ENCODE results near the gene SNX30.
A peak's percentile ranks its signal among the peaks of the same experiment; 100 is the strongest.

The SNX30 gene

GRCh38 chr9:112725961-112726360 lies 24.6 kb upstream of the SNX30 start:
- Histone ChIP-seq H3K27me3 (ENCODE audit: insufficient read depth, low read length) (no peaks in the 10 kb centered on the region), H3K4me1 (ENCODE audit: control insufficient read depth, insufficient read depth, low read length, unreplicated experiment) (no peaks in the 10 kb centered on the region), H2AFZ (ENCODE audit: low read length, unreplicated experiment) (no peak overlapping the region), H3K27ac (ENCODE audit: low read depth, low read length) (no peak overlapping the region), H3K36me3 (ENCODE audit: insufficient read depth, low read length) (no peaks in the 10 kb centered on the region), H3K4me3 (ENCODE audit: low read depth, low read length) (no peak overlapping the region), H3K79me2 (ENCODE audit: control insufficient read depth, insufficient read depth, low read length, unreplicated experiment) (no peaks in the 10 kb centered on the region)

DNA sequence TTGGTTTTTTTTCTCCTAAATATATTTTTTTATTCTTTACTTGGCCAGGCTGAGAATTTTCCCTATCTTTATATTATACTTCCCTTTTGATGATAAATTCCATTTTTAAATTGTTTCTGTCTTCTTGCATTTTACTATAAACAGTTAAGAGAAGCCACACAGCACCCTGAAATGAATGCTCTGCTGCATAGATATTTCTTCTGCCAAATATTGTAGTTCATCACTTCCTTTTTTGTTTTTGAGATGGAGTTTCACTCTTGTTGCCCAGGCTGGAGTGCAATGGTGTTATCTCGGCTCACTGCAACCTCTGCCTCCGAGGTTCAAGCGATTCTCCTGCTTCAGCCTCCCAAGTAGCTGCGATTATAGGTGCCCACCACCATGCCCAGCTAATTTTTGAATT lies 24.1 kb upstream of the SNX30 start:
- H3K27ac ChIP-seq (ENCODE audit: low read depth, low read length), result no peak overlapping the region
- no peaks in the 10 kb centered on the region for H3K4me1 ChIP-seq (ENCODE audit: control insufficient read depth, insufficient read depth, low read length, unreplicated experiment)
- H3K4me3 ChIP-seq (ENCODE audit: low read depth, low read length), result no peak overlapping the region
- H2AFZ ChIP-seq (ENCODE audit: low read length, unreplicated experiment), result no peak overlapping the region
- no peaks in the 10 kb centered on the region for H3K27me3 ChIP-seq (ENCODE audit: insufficient read depth, low read length)
- no peaks in the 10 kb centered on the region for H3K79me2 ChIP-seq (ENCODE audit: control insufficient read depth, insufficient read depth, low read length, unreplicated experiment)
- no peaks in the 10 kb centered on the region for H3K36me3 ChIP-seq (ENCODE audit: insufficient read depth, low read length)

DNA sequence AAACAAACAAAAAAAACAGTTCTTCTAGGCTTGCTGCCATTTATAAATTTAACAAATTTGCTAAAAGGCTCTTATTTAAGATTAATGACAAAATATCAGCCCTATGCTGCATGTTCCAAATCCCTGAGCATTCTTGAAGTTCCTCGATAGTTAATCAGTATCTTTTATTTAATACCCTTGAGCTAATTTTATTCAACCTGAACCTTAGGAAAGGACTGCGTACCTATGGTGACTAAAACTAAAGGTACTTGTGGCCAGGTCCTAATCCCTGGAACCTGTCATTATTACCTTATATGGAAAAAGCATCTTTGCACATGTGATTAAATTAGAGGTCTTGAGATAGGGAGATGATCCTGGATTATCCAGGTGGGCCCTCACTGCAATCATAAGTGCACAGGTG lies 22.2 kb upstream of the SNX30 start:
- no peak overlapping the region for H3K4me3 ChIP-seq (ENCODE audit: low read depth, low read length)
- no peaks in the 10 kb centered on the region for H3K4me1 ChIP-seq (ENCODE audit: control insufficient read depth, insufficient read depth, low read length, unreplicated experiment)
- H3K27me3 ChIP-seq (ENCODE audit: insufficient read depth, low read length), result no peaks in the 10 kb centered on the region
- no peaks in the 10 kb centered on the region for H3K79me2 ChIP-seq (ENCODE audit: control insufficient read depth, insufficient read depth, low read length, unreplicated experiment)
- no peak overlapping the region for H3K27ac ChIP-seq (ENCODE audit: low read depth, low read length)
- no peaks in the 10 kb centered on the region for H3K36me3 ChIP-seq (ENCODE audit: insufficient read depth, low read length)
- H2AFZ ChIP-seq (ENCODE audit: low read length, unreplicated experiment), result no peak overlapping the region

DNA sequence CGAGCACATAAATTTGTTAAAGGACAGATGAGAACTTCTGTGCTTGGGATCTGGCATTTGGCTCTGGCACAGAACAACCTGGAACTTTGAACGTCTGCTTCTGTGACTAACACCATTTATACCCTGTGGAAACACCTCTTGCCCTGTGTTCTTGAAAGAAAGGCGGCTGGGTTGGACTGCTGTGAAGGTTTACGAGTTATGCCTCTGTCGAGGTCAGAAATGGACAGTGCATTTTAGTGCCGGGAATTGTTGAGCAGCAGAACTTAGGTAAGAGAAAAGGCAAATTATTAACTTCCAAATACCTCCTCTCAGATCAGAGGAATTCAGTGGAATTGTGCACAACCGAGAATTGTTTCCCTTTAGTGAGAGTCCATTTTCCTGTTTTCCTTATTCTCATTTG lies 18.6 kb upstream of the SNX30 start:
- Histone ChIP-seq H2AFZ (ENCODE audit: low read length, unreplicated experiment) (no peak overlapping the region), H3K4me1 (ENCODE audit: control insufficient read depth, insufficient read depth, low read length, unreplicated experiment) (no peaks in the 10 kb centered on the region), H3K27me3 (ENCODE audit: insufficient read depth, low read length) (no peaks in the 10 kb centered on the region), H3K36me3 (ENCODE audit: insufficient read depth, low read length) (no peaks in the 10 kb centered on the region), H3K79me2 (ENCODE audit: control insufficient read depth, insufficient read depth, low read length, unreplicated experiment) (no peaks in the 10 kb centered on the region), H3K27ac (ENCODE audit: low read depth, low read length) (no peak overlapping the region), H3K4me3 (ENCODE audit: low read depth, low read length) (no peak overlapping the region)

- H3K79me2 ChIP-seq (ENCODE audit: control insufficient read depth, insufficient read depth, low read length, unreplicated experiment), result no peaks in the 10 kb centered on the region
- no peak overlapping the region for H3K4me3 ChIP-seq (ENCODE audit: low read depth, low read length)
- no peak overlapping the region for H3K27ac ChIP-seq (ENCODE audit: low read depth, low read length)
- H3K27me3 ChIP-seq (ENCODE audit: insufficient read depth, low read length), result no peaks in the 10 kb centered on the region
- peaks cover 6% of the 10 kb centered on the region for H3K4me1 ChIP-seq (ENCODE audit: control insufficient read depth, insufficient read depth, low read length, unreplicated experiment)
- H2AFZ ChIP-seq (ENCODE audit: low read length, unreplicated experiment), result no peak overlapping the region
- no peaks in the 10 kb centered on the region for H3K36me3 ChIP-seq (ENCODE audit: insufficient read depth, low read length)
Measured at GRCh38 chr9:112734892-112735291, 15.7 kb upstream of the SNX30 start.

GRCh38 chr9:112743216-112743836 lies 7.2 kb upstream of the SNX30 start:
- Histone ChIP-seq H3K27ac (ENCODE audit: low read depth, low read length) (no peak overlapping the region), H3K36me3 (ENCODE audit: insufficient read depth, low read length) (no peaks in the 10 kb centered on the region), H3K27me3 (ENCODE audit: insufficient read depth, low read length) (no peaks in the 10 kb centered on the region), H3K4me3 (ENCODE audit: low read depth, low read length) (no peak overlapping the region), H3K4me1 (ENCODE audit: control insufficient read depth, insufficient read depth, low read length, unreplicated experiment) (no peaks in the 10 kb centered on the region), H2AFZ (ENCODE audit: low read length, unreplicated experiment) (peak overlapping the region; percentile 23), H3K79me2 (ENCODE audit: control insufficient read depth, insufficient read depth, low read length, unreplicated experiment) (no peaks in the 10 kb centered on the region)

GRCh38 chr9:112744177-112744576 lies 6.4 kb upstream of the SNX30 start:
- no peak overlapping the region for H3K27ac ChIP-seq (ENCODE audit: low read depth, low read length)
- H2AFZ ChIP-seq (ENCODE audit: low read length, unreplicated experiment), result no peak overlapping the region

DNA sequence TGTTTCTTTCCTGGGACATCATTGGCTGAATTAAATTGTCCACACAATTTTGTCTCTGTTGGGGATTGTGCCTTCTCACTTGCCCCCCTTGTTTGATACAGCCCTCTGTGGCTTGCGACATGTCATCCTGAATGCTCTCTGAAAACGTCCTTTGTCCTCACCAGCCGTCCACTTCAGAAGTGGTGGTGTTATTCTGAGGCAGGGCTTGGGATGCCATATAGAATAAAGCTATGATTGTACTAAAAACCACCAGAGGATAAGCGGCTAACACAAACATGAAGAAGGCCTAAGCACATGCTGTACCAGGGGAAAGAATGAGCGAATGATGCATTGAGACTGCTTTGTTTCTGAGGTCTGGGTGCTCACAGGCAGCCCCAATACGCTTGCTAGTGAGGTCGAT lies 3.5 kb upstream of the SNX30 start:
- Histone ChIP-seq H2AFZ (ENCODE audit: low read length, unreplicated experiment) (no peak overlapping the region), H3K27ac (ENCODE audit: low read depth, low read length) (no peak overlapping the region), H3K4me1 (ENCODE audit: control insufficient read depth, insufficient read depth, low read length, unreplicated experiment) (peaks cover 14% of the 10 kb centered on the region), H3K4me3 (ENCODE audit: low read depth, low read length) (no peak overlapping the region), H3K79me2 (ENCODE audit: control insufficient read depth, insufficient read depth, low read length, unreplicated experiment) (peaks cover 7% of the 10 kb centered on the region), H3K36me3 (ENCODE audit: insufficient read depth, low read length) (no peaks in the 10 kb centered on the region), H3K27me3 (ENCODE audit: insufficient read depth, low read length) (no peaks in the 10 kb centered on the region)

More at GRCh38 chr9:112744177-112744576, 6.4 kb upstream of the SNX30 start:
- no peaks in the 10 kb centered on the region for H3K36me3 ChIP-seq (ENCODE audit: insufficient read depth, low read length)
- peaks cover 3% of the 10 kb centered on the region for H3K4me1 ChIP-seq (ENCODE audit: control insufficient read depth, insufficient read depth, low read length, unreplicated experiment)
- H3K4me3 ChIP-seq (ENCODE audit: low read depth, low read length), result no peak overlapping the region
- H3K79me2 ChIP-seq (ENCODE audit: control insufficient read depth, insufficient read depth, low read length, unreplicated experiment), result no peaks in the 10 kb centered on the region
- no peaks in the 10 kb centered on the region for H3K27me3 ChIP-seq (ENCODE audit: insufficient read depth, low read length)

DNA sequence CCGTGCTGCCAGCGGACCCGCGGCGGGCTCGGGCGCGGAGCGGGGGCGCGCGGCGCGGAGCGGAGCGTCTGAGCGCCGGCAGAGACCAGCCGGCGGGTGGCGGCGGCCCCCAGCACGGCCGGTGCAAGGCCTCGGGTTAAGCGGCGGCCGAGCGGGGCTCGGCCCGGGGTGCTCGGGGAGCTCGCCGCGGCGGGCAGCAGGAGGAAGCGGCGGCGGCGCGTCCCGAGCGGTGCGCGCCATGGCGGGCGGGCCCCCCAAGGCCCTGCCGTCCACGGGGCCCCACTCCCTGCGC lies 150 bp downstream of the SNX30 start:
- Histone ChIP-seq H3K27ac (ENCODE audit: low read depth, low read length) (no peak overlapping the region), H3K36me3 (ENCODE audit: insufficient read depth, low read length) (no peaks in the 10 kb centered on the region), H3K79me2 (ENCODE audit: control insufficient read depth, insufficient read depth, low read length, unreplicated experiment) (peaks cover 13% of the 10 kb centered on the region), H3K4me1 (ENCODE audit: control insufficient read depth, insufficient read depth, low read length, unreplicated experiment) (peaks cover 42% of the 10 kb centered on the region), H3K4me3 (ENCODE audit: low read depth, low read length) (peak overlapping the region; percentile 86), H2AFZ (ENCODE audit: low read length, unreplicated experiment) (peak overlapping the region; percentile 88), H3K27me3 (ENCODE audit: insufficient read depth, low read length) (no peaks in the 10 kb centered on the region)

GRCh38 chr9:112751056-112751795 lies 666 bp downstream of the SNX30 start:
- Histone ChIP-seq H2AFZ (ENCODE audit: low read length, unreplicated experiment) (peak overlapping the region; percentile 88), H3K36me3 (ENCODE audit: insufficient read depth, low read length) (no peaks in the 10 kb centered on the region), H3K4me1 (ENCODE audit: control insufficient read depth, insufficient read depth, low read length, unreplicated experiment) (peaks cover 42% of the 10 kb centered on the region), H3K27me3 (ENCODE audit: insufficient read depth, low read length) (no peaks in the 10 kb centered on the region), H3K4me3 (ENCODE audit: low read depth, low read length) (peak overlapping the region; percentile 86), H3K79me2 (ENCODE audit: control insufficient read depth, insufficient read depth, low read length, unreplicated experiment) (peaks cover 13% of the 10 kb centered on the region), H3K27ac (ENCODE audit: low read depth, low read length) (no peak overlapping the region)
